ENCODE measurements around the gene EEFSEC. TPM values are rescaled to one million over a fixed set of nuclear protein-coding genes. Genes with fewer than 3 reads are reported as not detected.

The EEFSEC gene
- total RNA-seq, 1 experiment from 2014 or later, result 14.0 TPM

DNA sequence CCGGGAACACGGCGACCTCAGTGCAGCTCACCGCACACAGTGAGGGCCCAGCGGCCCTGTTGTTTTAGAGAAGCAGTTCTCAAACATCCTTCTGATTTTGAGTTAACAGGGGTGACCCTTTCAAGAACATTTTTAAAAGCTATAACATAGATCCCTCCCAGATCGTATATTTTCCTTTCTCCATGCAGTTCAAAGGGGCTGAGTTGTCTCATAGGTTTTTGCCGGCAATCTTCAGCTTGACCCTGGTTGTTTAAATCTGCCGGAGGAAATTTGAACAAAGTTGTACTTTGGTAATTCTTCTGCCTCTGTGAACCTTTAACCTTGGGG, 14.3 kb downstream of the EEFSEC start:
- no peak for DNase-seq
- Histone ChIP-seq H3K4me1 (peaks cover 32% of the 10 kb centered on the region), H3K27me3 (replicated peaks; ENCODE audit: control insufficient read depth, insufficient read depth, low read length) (no peaks in the 10 kb centered on the region), H3K9me3 (no peaks in the 10 kb centered on the region), H3K4me3 (ENCODE audit: low read depth, low read length) (no peak overlapping the region), H3K36me3 (ENCODE audit: control insufficient read depth, insufficient read depth, low read length) (no peaks in the 10 kb centered on the region)
- no TSS peak for BruUV-seq (replicated peaks)
- Mint-ChIP-seq H3K4me3 (ENCODE audit: unreplicated experiment) (no peak overlapping the region), H3K36me3 (ENCODE audit: insufficient read depth, unreplicated experiment) (no peaks in the 10 kb centered on the region), H3K27ac (ENCODE audit: unreplicated experiment) (no peak overlapping the region), H3K27me3 (ENCODE audit: insufficient read depth, unreplicated experiment) (no peaks in the 10 kb centered on the region), H3K9me3 (ENCODE audit: unreplicated experiment) (no peaks in the 10 kb centered on the region), H3K4me1 (ENCODE audit: low read depth, unreplicated experiment) (peaks cover 16% of the 10 kb centered on the region)
- ChIA-PET CTCF (no interaction called here), POLR2A (no interaction called here)
- intact Hi-C loops (cut with micrococcal nuclease; ENCODE audit: unreplicated experiment), result no loop called here
- TF ChIP-seq, protein P1, sequence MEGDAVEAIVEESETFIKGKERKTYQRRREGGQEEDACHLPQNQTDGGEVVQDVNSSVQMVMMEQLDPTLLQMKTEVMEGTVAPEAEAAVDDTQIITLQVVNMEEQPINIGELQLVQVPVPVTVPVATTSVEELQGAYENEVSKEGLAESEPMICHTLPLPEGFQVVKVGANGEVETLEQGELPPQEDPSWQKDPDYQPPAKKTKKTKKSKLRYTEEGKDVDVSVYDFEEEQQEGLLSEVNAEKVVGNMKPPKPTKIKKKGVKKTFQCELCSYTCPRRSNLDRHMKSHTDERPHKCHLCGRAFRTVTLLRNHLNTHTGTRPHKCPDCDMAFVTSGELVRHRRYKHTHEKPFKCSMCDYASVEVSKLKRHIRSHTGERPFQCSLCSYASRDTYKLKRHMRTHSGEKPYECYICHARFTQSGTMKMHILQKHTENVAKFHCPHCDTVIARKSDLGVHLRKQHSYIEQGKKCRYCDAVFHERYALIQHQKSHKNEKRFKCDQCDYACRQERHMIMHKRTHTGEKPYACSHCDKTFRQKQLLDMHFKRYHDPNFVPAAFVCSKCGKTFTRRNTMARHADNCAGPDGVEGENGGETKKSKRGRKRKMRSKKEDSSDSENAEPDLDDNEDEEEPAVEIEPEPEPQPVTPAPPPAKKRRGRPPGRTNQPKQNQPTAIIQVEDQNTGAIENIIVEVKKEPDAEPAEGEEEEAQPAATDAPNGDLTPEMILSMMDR (IDR thresholded peaks at IDR 0.05; ENCODE audit: insufficient read depth in 1 of 2, low read depth in 1 of 2, low read length in 1 of 2, severe bottlenecking in 1 of 2, unreplicated experiment in 1 of 2), result no peak

DNA sequence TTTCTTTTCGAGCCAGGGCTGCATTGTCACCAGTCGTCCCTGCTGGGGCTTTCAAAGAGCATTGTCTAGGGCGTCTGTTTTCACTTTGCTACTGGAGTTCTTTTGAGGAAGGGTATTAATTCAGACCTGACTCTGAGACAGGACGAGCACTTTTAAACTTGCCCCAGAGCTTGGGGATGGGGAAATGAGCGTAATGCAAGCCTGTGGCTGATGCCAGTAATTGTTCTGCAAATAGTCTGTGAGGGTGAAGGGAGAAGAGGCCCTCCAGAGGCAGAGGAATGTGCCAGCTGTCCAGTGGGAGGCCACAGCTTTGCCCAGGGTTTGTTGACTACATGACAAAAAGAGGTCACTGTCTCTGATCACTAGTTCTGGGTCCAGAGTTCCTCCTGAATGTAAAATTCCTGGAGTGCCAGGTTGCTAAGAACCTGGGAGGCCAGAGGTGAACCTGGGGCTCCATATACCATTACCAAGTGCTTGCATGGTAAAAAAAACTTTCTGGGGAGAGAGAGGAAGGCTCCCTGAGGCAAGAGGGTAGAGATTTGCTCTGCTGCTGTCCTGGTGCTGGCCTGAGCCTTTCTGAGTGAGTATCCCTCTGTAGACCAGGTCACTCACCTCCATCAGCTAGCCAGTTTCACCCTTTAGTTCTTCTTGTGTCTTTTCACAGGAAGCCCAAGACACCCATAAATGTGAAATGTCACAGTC, 14.8 kb downstream of the EEFSEC start:
- DNase-seq, result peak; percentile 64 to 80
- intact Hi-C loops (cut with micrococcal nuclease; ENCODE audit: unreplicated experiment), result no loop called here
- no peaks in the 10 kb centered on the region for H3K27me3 ChIP-seq (replicated peaks; ENCODE audit: control insufficient read depth, insufficient read depth, low read length)
- TF ChIP-seq, protein P1 (IDR thresholded peaks at IDR 0.05; ENCODE audit: insufficient read depth in 1 of 2, low read depth in 1 of 2, low read length in 1 of 2, severe bottlenecking in 1 of 2, unreplicated experiment in 1 of 2), result no peak
- CTCF ChIA-PET, result no interaction called here
- POLR2A ChIA-PET, result no interaction called here
- H3K9me3 ChIP-seq, result no peaks in the 10 kb centered on the region
- H3K9me3 Mint-ChIP-seq (ENCODE audit: unreplicated experiment), result no peaks in the 10 kb centered on the region
- no peak overlapping the region for H3K4me3 Mint-ChIP-seq (ENCODE audit: unreplicated experiment)
- H3K36me3 Mint-ChIP-seq (ENCODE audit: insufficient read depth, unreplicated experiment), result no peaks in the 10 kb centered on the region
- no peaks in the 10 kb centered on the region for H3K36me3 ChIP-seq (ENCODE audit: control insufficient read depth, insufficient read depth, low read length)
- H3K4me1 ChIP-seq, result peaks cover 32% of the 10 kb centered on the region
- no peaks in the 10 kb centered on the region for H3K27me3 Mint-ChIP-seq (ENCODE audit: insufficient read depth, unreplicated experiment)
- H3K4me3 ChIP-seq (ENCODE audit: low read depth, low read length), result no peak overlapping the region
- H3K4me1 Mint-ChIP-seq (ENCODE audit: low read depth, unreplicated experiment), result peaks cover 16% of the 10 kb centered on the region
- no TSS peak for BruUV-seq (replicated peaks)
- H3K27ac Mint-ChIP-seq (ENCODE audit: unreplicated experiment), result no peak overlapping the region

DNA sequence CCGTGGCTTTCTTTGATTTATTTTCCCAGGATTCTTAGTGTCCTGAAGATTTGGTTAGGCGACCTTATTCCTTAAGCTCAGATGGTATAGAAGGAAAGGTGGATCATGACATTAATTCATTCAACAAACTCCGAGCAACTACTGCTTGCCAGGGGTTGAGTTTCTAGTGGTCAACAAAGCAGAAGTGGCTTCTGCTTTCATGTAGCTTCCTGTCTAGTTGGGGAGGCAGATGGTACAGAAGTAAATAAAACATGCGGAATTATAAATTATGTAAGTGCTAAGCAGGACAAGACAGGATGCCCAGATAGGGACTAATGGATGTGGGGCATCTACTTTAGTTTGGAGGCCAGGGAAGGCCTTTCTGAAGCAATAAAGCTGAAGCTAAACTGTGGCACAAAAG, 15.6 kb downstream of the EEFSEC start:
- Histone ChIP-seq H3K4me3 (ENCODE audit: low read depth, low read length) (no peak overlapping the region), H3K9me3 (no peaks in the 10 kb centered on the region), H3K4me1 (peaks cover 32% of the 10 kb centered on the region), H3K27me3 (replicated peaks; ENCODE audit: control insufficient read depth, insufficient read depth, low read length) (no peaks in the 10 kb centered on the region), H3K36me3 (ENCODE audit: control insufficient read depth, insufficient read depth, low read length) (no peaks in the 10 kb centered on the region)
- TF ChIP-seq, protein P1 (IDR thresholded peaks at IDR 0.05; ENCODE audit: insufficient read depth in 1 of 2, low read depth in 1 of 2, low read length in 1 of 2, severe bottlenecking in 1 of 2, unreplicated experiment in 1 of 2), result no peak
- intact Hi-C loops (cut with micrococcal nuclease; ENCODE audit: unreplicated experiment), result no loop called here
- CTCF ChIA-PET, result no interaction called here
- no peak for DNase-seq
- Mint-ChIP-seq H3K4me3 (ENCODE audit: unreplicated experiment) (no peak overlapping the region), H3K9me3 (ENCODE audit: unreplicated experiment) (no peaks in the 10 kb centered on the region), H3K27me3 (ENCODE audit: insufficient read depth, unreplicated experiment) (no peaks in the 10 kb centered on the region), H3K4me1 (ENCODE audit: low read depth, unreplicated experiment) (peaks cover 16% of the 10 kb centered on the region), H3K27ac (ENCODE audit: unreplicated experiment) (no peak overlapping the region), H3K36me3 (ENCODE audit: insufficient read depth, unreplicated experiment) (no peaks in the 10 kb centered on the region)
- POLR2A ChIA-PET, result no interaction called here
- no TSS peak for BruUV-seq (replicated peaks)
